Activated T-helper 2 cell treated with anti-CD3 and anti-CD28 coated beads, Interferon-gamma antibody, Interleukin-2, Interleukin-4, amounts not matched to agents 10 μg/mL and 5 μg/mL and 100 μg/mL, durations not matched to agents 14 hours and 24 hours and 36 hours (primary cell): ENCODE data around the gene PDIA4. TPM values are rescaled to one million over a fixed set of nuclear protein-coding genes. Genes with fewer than 3 reads are reported as not detected.

Experiments used
- total RNA-seq: library from RNA; stranded (reverse); gene quantifications from 2 replicates; pipeline ENCODE4 v1.2.3, GENCODE V29; 2022

PDIA4 gene
- total RNA-seq, 1 donor from 2014 or later = 155 TPM

Other genes starting within 250 kb of the PDIA4 start
- gene EZH2, start 144.2 kb downstream of the PDIA4 start, total RNA-seq = 91.0 and 91.7 TPM in 2 replicates
- 10.0 and 10.3 TPM in 2 replicates for gene ZNF786, start 62.2 kb upstream of the PDIA4 start, total RNA-seq
- 0.39 and 1.0 TPM in 2 replicates for gene ZNF425, start 97.8 kb upstream of the PDIA4 start, total RNA-seq
- gene ZNF398, start 118.9 kb upstream of the PDIA4 start, total RNA-seq = 15.9 and 16.9 TPM in 2 replicates
- 116 and 118 TPM in 2 replicates for gene ZNF282, start 167.0 kb upstream of the PDIA4 start, total RNA-seq
- 18.4 and 20.1 TPM in 2 replicates for gene ZNF212, start 211.1 kb upstream of the PDIA4 start, total RNA-seq
- gene ZNF783, start 233.7 kb upstream of the PDIA4 start, total RNA-seq = 25.0 and 26.8 TPM in 2 replicates